ENCODE measurements around the gene JMJD6. TPM values are rescaled to one million over a fixed set of nuclear protein-coding genes. Genes with fewer than 3 reads are reported as not detected.

The JMJD6 gene
- total and polyA plus RNA-seq, 11 donors: 30.1 to 75.6 (median 39.1) TPM

GRCh38 chr17:76716146-76716838 lies 10.1 kb downstream of the JMJD6 start:
- TF ChIP-seq CTCF (IDR thresholded peaks at IDR 0.05): no peak
- no peak for TF ChIP-seq POLR2A (IDR thresholded peaks at IDR 0.05)
- Histone ChIP-seq H3K36me3 (peaks cover 3 to 85% (median 83%) of the 10 kb centered on the region in 9 donors), H3K4me1 (peaks cover 13 to 69% (median 51%) of the 10 kb centered on the region in 12 donors), H3K9me3 (no peaks in the 10 kb centered on the region), H3K27ac (peak overlapping the region; percentile 40 to 92 (median 66)), H3K27me3 (no peaks in the 10 kb centered on the region), H3K4me3 (peak overlapping the region in 1 of 12 donors; percentile 26)
- ATAC-seq (peak; percentile 14 to 88 (median 72)), DNase-seq (peak in 2 of 5 donors; percentile 61 to 81)
- 28 to 40% (median 32%) methylated on average over 13 of the region's 13 CpGs for WGBS, 4 donors
- intact Hi-C loops (cut with DNase I): loop anchor here in 8 of 10 donors (5.0 to 10.0 kb wide), 7 partner anchors 34 to 191 kb away; a partner anchor contains a TSS

GRCh38 chr17:76715496-76715830 lies 10.9 kb downstream of the JMJD6 start:
- DNase-seq: peak in 1 of 5 donors; percentile 11
- Histone ChIP-seq H3K4me3 (no peak overlapping the region), H3K4me1 (peaks cover 12 to 64% (median 49%) of the 10 kb centered on the region in 12 donors), H3K9me3 (no peaks in the 10 kb centered on the region), H3K27ac (peak overlapping the region in 11 of 12 donors; percentile 14 to 92 (median 65)), H3K36me3 (peaks cover 3 to 77% (median 75%) of the 10 kb centered on the region in 9 donors), H3K27me3 (no peaks in the 10 kb centered on the region)
- TF ChIP-seq POLR2A (IDR thresholded peaks at IDR 0.05): no peak
- TF ChIP-seq CTCF (IDR thresholded peaks at IDR 0.05): no peak
- WGBS, 4 donors: 64 to 79% (median 77%) methylated on average over 2 of the region's 2 CpGs
- peak in 1 of 4 donors; percentile 2 for ATAC-seq
- intact Hi-C loops (cut with DNase I): loop anchor here in 8 of 10 donors (5.0 to 10.0 kb wide), 7 partner anchors 33 to 191 kb away; a partner anchor contains a TSS

GRCh38 chr17:76714822-76715495 lies 11.4 kb downstream of the JMJD6 start:
- WGBS, 4 donors: 20 to 27% (median 25%) methylated on average over 4 of the region's 4 CpGs
- Histone ChIP-seq H3K36me3 (peaks cover 3 to 72% (median 70%) of the 10 kb centered on the region in 9 donors), H3K27ac (peak overlapping the region in 11 of 12 donors; percentile 14 to 92 (median 65)), H3K27me3 (no peaks in the 10 kb centered on the region), H3K4me3 (no peak overlapping the region), H3K9me3 (no peaks in the 10 kb centered on the region), H3K4me1 (peaks cover 12 to 63% (median 46%) of the 10 kb centered on the region in 12 donors)
- peak; percentile 80 to 93 (median 86) for TF ChIP-seq CTCF (IDR thresholded peaks at IDR 0.05)
- TF ChIP-seq POLR2A (IDR thresholded peaks at IDR 0.05): no peak
- intact Hi-C loops (cut with DNase I): loop anchor here in 9 of 10 donors (5.0 to 10.0 kb wide), 9 partner anchors 33 to 190 kb away; a partner anchor contains a TSS
- ATAC-seq: peak in 1 of 4 donors; percentile 2
- DNase-seq: peak; percentile 59 to 80 (median 70)

GRCh38 chr17:76714336-76714735 lies 12.1 kb downstream of the JMJD6 start:
- Histone ChIP-seq H3K36me3 (peaks cover 2 to 66% (median 64%) of the 10 kb centered on the region in 9 donors), H3K27ac (peak overlapping the region in 7 of 12 donors; percentile 17 to 92 (median 66)), H3K4me1 (peaks cover 12 to 69% (median 46%) of the 10 kb centered on the region in 12 donors), H3K4me3 (no peak overlapping the region), H3K27me3 (no peaks in the 10 kb centered on the region), H3K9me3 (no peaks in the 10 kb centered on the region)
- 61 to 68% (median 65%) methylated on average over 5 of the region's 5 CpGs for WGBS, 4 donors
- intact Hi-C loops (cut with DNase I): loop anchor here in 8 of 10 donors (5.0 to 10.0 kb wide), 8 partner anchors 37 to 190 kb away; a partner anchor contains a TSS
- ATAC-seq (no peak), DNase-seq (peak in 1 of 5 donors; percentile 26)
- TF ChIP-seq POLR2A (IDR thresholded peaks at IDR 0.05) (no peak), CTCF (IDR thresholded peaks at IDR 0.05) (no peak)
